Mucosa of stomach (tissue), 1 donor: Measurements from ENCODE around the gene TBXA2R.
"Not testable (repeated sequence)": the region's sequence is repeated elsewhere in the genome, so short reads cannot be mapped to it uniquely, and the experiment has no call there.

Experiments
- H3K27me3 ChIP-seq: one replicate; pipeline ENCODE4 v1.7.0; 2013; ENCODE audit warnings: mild to moderate bottlenecking, low read length; ENCODE audit not compliant: control insufficient read depth, insufficient read depth
- H3K36me3 ChIP-seq: one replicate; pipeline ENCODE4 v1.7.0; 2013; ENCODE audit warnings: low read length; ENCODE audit not compliant: control insufficient read depth, insufficient read depth
- H3K4me1 ChIP-seq: one replicate; pipeline ENCODE4 v1.7.0; 2013; ENCODE audit warnings: mild to moderate bottlenecking, low read length; ENCODE audit not compliant: control insufficient read depth, insufficient read depth
- H3K4me3 ChIP-seq: one replicate; pipeline ENCODE4 v1.7.0; 2013; ENCODE audit warnings: low read length
- H3K9ac ChIP-seq: one replicate; pipeline ENCODE4 v1.7.0; 2013; ENCODE audit warnings: mild to moderate bottlenecking, low read length, moderate library complexity
- H3K9me3 ChIP-seq: one replicate; pipeline ENCODE4 v1.7.0; 2013; ENCODE audit warnings: mild to moderate bottlenecking, low read length, moderate library complexity; ENCODE audit not compliant: control insufficient read depth
- donor health status: Pancreatic carcinoma.

TBXA2R gene

DNA sequence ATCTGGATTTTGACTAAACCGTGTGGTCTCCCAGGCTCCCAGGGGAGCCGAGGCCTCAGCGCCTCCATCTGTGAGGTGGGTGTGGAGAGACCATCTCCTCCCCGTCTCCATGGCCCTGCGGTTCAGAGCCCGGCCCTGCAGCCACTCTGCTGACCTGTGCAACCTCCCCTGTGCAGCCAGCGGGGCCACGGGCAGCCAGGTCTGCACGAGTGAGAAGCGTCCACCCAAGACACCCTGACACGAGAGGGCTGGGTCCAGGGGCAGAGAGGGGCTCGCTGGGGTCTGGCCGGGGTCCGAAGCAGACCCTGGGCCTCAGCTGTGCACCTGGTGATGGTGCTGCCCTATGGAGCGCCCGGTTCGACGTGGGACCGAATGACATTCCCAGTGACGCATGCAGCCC is 30.3 kb upstream of the TBXA2R start:
- Histone ChIP-seq H3K4me1 (no peaks in the 10 kb centered on the region), H3K4me3 (no peak overlapping the region), H3K27me3 (no peaks in the 10 kb centered on the region), H3K36me3 (no peaks in the 10 kb centered on the region), H3K9me3 (no peaks in the 10 kb centered on the region), H3K9ac (no peak overlapping the region)

DNA sequence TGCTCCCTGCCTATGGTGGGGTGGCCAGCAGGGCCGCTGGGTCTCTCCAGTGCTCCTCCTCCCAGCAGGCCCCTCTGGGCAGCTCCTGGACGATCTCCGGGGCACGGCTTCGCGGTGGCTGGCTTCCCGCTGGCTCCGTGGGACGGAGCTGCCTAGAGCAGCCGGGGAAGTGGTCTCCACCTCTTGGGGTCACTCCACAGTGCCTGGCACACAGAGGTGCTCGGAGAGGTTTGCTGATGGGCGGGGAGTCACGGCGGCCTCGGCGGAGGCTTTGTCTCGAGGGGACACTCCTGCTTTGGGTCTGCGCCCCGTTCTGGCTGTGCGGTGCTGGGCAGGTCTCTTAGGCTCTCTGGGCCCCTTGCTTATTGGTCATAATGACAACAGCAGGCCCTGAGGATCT is 29.8 kb upstream of the TBXA2R start:
- H3K27me3 ChIP-seq, result no peaks in the 10 kb centered on the region
- H3K4me3 ChIP-seq, result no peak overlapping the region
- H3K9ac ChIP-seq, result no peak overlapping the region
- no peaks in the 10 kb centered on the region for H3K9me3 ChIP-seq
- H3K4me1 ChIP-seq, result no peaks in the 10 kb centered on the region
- H3K36me3 ChIP-seq, result no peaks in the 10 kb centered on the region

DNA sequence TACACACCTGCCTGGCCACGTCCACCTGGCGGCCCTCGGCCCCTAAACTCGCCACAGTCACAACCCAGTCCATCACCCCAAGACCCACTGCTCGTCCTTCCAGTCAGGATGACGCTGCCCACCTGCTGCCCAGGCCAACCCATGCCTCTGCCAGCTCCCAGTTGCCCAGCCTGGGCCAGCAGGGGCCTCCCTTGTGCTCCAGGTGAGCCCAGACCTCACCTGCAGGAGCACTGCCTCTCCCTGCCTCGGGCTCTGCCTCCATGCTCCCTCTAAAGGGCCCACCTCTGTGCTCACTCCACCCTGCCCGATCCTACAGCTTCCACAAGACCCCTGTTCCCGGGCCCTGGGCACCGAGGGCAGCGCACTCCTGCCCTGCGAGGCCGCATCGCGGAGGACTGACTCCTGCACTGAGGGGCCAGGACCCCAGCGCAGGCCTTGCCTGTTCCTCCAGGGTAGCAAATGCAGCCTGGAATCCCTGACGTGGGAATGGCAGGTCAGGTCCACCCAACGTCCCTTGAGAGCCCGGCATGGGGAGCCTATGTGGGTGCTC is 27.9 kb upstream of the TBXA2R start:
- H3K9me3 ChIP-seq, result no peaks in the 10 kb centered on the region
- H3K9ac ChIP-seq, result no peak overlapping the region
- H3K4me3 ChIP-seq, result no peak overlapping the region
- no peaks in the 10 kb centered on the region for H3K36me3 ChIP-seq
- H3K4me1 ChIP-seq, result no peaks in the 10 kb centered on the region
- H3K27me3 ChIP-seq, result no peaks in the 10 kb centered on the region

DNA sequence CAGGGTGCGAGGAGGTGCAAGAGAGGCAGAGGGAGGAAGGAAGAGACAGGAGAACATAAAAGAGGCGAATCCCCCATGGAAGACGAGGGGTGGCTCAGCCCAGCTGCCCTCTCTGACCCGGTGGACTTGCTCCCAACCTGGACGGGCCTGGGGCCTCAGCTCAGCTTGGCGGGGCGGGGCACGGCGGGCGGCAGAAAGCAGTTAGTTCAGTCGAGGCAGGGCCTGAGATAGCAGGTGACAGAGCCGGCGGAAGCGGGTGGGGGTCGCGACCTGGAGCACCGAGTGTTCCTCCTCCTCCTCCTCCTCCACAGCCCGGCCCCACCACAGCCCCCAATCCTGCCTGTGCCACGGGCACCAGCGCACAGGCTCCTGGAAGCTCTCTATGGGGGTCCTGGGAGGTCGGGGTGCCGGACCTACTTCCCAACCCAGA is 26.9 kb upstream of the TBXA2R start:
- H3K4me3 ChIP-seq, result no peak overlapping the region
- no peaks in the 10 kb centered on the region for H3K4me1 ChIP-seq
- no peaks in the 10 kb centered on the region for H3K36me3 ChIP-seq
- H3K9me3 ChIP-seq, result no peaks in the 10 kb centered on the region
- no peaks in the 10 kb centered on the region for H3K27me3 ChIP-seq
- no peak overlapping the region for H3K9ac ChIP-seq

DNA sequence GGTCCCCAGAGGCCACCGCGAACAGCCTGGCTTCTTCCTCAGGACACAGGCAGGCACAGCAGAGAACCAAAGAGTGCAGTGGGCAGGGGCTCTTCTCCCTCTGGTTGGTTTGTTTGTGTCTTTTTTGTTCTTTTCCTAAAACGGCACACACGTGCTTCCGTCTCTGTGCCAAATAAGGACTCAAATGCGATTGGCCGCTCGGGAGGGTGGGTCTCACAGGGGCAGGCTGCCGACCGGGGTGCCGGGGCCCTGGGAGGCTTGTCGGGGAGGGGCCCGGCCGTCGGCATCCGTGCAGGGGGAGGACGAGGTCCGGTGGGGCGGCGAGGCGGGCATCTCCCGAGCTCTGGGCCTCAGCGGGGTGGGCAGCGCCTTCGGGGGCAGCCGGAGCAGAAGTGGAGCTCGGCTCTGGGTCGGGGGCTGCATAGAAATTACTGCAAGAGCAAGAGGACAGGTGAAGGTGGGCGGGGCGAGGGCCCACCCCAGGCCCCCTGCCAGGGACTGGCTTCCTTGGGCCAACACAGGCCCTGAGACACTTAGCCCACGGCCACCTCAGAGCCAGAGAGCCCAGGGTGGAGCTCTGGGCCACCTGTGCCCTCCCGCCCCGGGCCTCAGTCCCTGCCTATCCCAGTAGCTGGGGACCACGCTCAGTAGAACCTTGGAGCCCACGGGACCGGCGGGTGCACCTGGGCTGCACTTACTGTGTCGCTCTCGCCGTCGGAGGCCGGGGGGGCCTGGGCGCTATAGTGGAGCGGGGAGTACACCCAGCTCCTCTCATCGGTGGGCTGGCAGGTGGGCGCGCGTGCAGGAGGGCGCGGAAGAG is 26.3 kb upstream of the TBXA2R start:
- no peaks in the 10 kb centered on the region for H3K9me3 ChIP-seq
- H3K4me3 ChIP-seq, result no peak overlapping the region
- no peaks in the 10 kb centered on the region for H3K27me3 ChIP-seq
- no peaks in the 10 kb centered on the region for H3K36me3 ChIP-seq
- no peaks in the 10 kb centered on the region for H3K4me1 ChIP-seq
- H3K9ac ChIP-seq, result no peak overlapping the region

DNA sequence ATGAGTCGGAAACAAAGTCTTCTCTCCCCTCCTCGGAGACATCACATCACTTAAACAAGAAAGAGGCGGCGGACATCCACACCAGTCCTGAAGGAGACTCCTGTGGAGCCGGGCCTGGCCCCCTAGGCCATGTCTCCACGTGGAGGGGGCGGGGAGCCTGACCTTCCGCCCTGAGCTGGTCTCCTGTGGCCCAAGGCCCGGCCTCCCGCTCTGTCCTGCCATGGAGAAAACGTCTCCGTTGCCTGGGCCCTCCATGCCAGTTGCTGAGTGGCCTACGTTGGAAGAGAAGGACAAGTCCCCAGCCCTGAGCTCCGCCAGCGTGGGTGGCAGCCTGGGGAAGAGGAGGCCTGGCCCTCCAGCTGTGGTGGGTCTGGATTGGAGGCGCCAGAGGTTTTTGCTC is 25.4 kb upstream of the TBXA2R start:
- H3K4me1 ChIP-seq, result no peaks in the 10 kb centered on the region
- no peak overlapping the region for H3K4me3 ChIP-seq
- no peaks in the 10 kb centered on the region for H3K36me3 ChIP-seq
- H3K27me3 ChIP-seq, result no peaks in the 10 kb centered on the region
- no peak overlapping the region for H3K9ac ChIP-seq
- H3K9me3 ChIP-seq, result no peaks in the 10 kb centered on the region

DNA sequence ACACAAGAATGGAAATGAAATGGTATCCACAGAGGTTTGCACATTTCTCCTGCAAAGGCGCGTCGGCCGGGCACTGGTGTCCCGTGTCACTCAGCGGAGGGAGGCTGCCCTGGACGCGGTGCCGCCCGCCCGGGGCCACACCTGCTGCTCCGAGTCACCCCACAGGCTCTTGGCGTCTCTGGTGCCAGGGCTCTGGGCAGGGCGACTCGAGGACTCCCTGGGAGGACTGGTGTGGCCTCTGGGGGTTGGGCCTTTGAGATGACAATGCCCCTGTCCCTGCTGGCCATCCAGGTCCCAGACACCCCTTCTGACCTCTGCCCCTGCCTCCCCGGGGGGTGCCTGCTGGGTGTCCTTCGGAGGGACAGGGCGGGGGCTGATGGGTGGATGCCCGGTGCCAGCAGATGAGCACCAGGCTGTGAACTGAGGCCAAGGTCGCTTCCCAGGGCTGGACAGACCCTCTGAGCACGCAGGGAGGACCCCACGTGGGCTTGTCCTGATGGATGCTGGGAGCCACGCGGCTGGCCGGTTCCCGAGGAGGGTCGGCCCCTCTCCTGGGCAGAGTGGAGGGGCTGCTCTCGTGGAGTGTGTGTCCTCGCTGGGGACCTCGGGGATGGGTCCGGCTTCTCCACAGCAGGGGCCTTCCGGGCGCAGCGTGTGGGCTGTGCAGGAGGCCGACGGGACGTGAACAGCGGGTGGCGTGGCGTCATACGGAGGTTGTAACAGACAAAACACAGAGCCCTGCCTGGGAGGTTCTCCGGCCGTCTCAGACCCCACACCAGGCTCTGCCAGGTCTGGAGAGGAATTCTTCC is 24.6 kb upstream of the TBXA2R start:
- Histone ChIP-seq H3K9me3 (no peaks in the 10 kb centered on the region), H3K36me3 (no peaks in the 10 kb centered on the region), H3K4me1 (no peaks in the 10 kb centered on the region), H3K4me3 (no peak overlapping the region), H3K27me3 (no peaks in the 10 kb centered on the region), H3K9ac (no peak overlapping the region)

DNA sequence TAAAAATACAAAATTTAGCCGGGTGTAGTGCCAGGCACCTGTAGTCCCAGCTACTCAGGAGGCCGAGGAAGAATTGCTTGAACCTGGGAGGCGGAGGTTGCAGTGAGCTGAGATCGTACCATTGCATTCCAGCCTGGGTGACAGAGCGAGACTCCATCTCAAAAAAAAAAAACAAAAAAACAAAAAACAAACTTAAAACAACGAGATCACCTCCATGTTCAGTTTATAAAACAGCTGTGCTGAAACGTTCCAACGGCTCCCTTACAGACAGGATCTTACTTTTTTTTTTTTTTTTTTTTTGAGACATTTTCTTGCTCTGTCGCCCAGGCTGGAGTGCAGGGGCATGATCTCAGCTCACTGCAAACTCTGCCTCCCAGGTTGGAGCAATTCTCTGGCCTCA is 22.1 kb upstream of the TBXA2R start:
- not testable (repeated sequence) for H3K27me3 ChIP-seq, H3K4me3 ChIP-seq, H3K36me3 ChIP-seq, H3K9me3 ChIP-seq, H3K9ac ChIP-seq
- peaks cover 13% of the 10 kb centered on the region for H3K4me1 ChIP-seq

DNA sequence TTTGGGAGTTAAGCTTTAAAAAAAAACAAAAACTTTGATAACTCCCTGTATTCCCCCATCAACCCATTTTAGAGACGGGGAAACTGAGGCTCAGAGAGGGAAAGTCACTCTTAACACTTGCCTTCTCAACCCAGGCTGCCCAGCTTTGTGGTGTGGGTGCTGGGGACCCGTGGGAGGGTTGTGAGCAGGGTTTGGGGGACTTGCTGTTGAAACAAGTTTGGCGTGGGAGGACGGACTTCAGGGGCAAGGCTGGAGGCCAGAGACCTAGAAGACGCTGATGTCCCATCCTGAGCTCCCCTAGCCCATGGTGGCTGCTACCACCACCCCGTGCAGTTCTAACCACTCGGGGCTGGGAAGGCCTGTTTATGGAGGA is 20.7 kb upstream of the TBXA2R start:
- H3K9ac ChIP-seq, result no peak overlapping the region
- no peak overlapping the region for H3K4me3 ChIP-seq

DNA sequence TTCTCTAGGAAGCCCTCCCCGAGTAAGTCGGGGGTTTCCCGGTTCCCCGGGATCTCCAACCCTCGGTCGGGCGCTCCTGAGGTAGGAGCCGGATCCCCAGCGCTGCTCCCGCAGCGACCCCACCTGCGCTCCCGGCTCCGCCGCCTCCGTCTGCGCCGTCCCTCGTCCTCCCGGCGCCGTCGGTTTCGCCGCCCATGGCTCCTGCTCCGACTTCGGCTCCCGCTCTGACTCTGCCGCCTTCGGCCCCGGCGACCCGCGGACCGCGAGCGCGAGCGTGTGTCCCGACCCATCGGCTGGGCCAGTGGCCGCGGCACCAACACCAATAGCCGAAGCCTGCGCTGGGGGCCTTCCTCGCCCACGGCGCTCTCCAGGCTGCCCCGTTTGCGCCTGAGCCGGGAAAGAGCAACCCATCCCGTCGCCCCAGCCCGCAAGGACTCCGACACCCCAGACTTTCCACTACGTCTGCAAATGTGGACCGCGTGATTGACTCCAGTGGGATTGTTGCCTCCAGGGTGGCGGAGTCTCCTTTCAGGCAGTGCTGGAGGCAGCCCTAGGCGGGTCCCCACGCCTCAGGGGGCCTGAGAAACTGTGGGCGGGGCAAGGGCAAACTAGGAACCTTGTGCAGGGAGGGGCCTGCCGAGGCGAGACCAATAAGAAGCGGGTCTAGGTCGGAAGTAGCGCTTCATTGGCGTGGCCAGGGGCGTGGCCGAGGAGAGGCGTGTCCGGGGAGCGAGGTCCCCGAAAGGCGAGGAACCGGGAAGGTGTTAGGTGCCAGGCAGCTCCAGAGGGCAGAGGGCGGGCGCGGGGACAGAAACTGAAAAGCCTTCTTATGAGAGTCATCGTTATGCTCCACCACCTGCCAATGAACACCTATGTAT is 20.0 kb upstream of the TBXA2R start, which contains the start of gene CACTIN:
Gene CACTIN (minus strand): TSS at position 318 of the 878 bp plus-strand sequence. CDS start 28 bp downstream, at position 290.
- Histone ChIP-seq H3K9ac (peak within 1 kb of the TSS; percentile 82), H3K36me3 (no peaks in the 10 kb centered on the region), H3K4me3 (peak within 1 kb of the TSS; percentile 89), H3K9me3 (no peaks in the 10 kb centered on the region), H3K4me1 (peaks cover 13% of the 10 kb centered on the region), H3K27me3 (no peaks in the 10 kb centered on the region)

More for the DNA sequence above, 20.7 kb upstream of the TBXA2R start:
- Histone ChIP-seq H3K36me3 (no peaks in the 10 kb centered on the region), H3K4me1 (peaks cover 13% of the 10 kb centered on the region), H3K27me3 (no peaks in the 10 kb centered on the region), H3K9me3 (no peaks in the 10 kb centered on the region)

DNA sequence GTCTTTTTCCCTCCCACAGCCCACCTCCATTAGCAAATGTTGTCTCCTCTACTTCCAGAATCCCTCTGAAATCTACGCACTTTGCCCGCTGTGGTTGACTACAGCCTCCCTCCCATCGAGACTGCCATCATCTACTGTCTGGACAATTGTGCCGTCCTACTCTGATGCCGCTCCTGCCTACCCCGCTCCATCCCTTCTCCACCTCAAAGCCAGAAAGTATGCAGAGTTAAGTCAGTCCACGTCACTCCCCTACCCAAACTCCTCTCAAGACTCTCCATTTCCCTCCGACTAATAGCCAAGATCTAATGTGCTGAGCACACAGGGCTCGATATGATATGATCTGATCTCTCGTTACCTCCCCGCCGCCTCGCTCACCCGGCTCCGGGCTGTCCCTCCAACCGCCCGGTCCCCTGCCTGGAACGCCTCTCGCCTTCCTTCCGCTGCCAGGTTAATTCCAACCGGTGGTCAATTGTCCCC is 19.4 kb upstream of the TBXA2R start:
- Histone ChIP-seq H3K9me3 (no peaks in the 10 kb centered on the region), H3K9ac (peak overlapping the region; percentile 82), H3K4me3 (peak overlapping the region; percentile 89), H3K4me1 (peaks cover 13% of the 10 kb centered on the region), H3K36me3 (no peaks in the 10 kb centered on the region), H3K27me3 (no peaks in the 10 kb centered on the region)
